HG03196 (cell line): ENCODE results near the gene RPS6KB2.
A peak's percentile ranks its signal among the peaks of the same experiment; 100 is the strongest.

Experiments
- ATAC-seq: cut with Tn5 transposase; IDR thresholded peaks from one replicate; pipeline ENCODE4 v1.9.1; 2021; ENCODE audit not compliant: unreplicated experiment

The RPS6KB2 gene

GRCh38 chr11:67441098-67441563 is 12.8 kb downstream of the RPS6KB2 start:
- ATAC-seq = no peak

DNA sequence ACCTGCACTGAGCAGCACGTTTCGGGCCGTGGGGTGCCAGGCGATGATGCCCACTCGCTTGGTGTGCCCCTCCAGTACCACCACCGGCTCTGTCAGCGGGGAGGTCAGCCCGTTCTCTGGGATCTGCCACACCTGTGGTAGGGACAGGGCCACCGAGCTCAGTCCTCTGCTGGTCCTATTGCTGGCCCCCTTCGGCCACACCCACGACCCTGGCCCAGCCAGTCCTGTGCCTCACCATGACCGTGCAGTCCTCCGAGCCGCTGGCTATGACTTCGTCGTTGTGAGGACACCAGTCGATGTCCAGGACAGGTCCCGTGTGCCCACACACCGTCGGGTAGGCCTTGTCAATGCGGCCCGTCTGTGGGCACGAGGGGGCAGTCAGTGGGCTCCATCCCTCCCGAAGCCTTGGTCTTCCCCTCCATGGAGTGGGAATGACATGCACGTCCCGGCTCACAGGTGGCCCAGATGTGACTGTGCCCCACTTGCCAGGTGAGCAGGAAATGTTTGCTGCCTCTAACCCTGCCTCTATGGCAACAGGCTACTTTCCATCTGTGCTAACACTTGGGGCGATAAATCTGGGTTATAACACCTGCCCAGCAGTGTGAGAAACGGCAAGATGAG is 13.5 kb downstream of the RPS6KB2 start:
- no peak for ATAC-seq

GRCh38 chr11:67442504-67443404 is 14.5 kb downstream of the RPS6KB2 start:
- no peak for ATAC-seq

DNA sequence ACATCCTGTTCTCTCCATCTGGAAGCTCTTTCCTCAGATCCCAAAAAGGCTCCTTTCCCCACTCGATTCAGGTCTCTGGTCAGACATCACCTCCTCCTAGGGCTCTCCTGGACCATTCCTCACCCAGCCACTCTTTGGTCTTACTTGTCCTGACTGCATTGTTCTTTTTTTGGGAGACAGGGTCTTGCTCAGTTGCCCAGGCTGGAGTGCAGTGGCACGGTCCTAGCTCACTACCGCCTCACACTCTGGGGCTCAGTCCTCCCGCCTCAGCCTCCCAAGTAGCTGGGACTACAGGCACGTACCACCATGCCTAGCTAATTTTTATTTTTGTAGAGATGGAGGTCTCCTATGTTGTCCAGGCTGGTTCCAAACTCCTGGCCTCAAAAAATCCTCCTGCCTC is 17.2 kb downstream of the RPS6KB2 start:
- ATAC-seq = no peak

GRCh38 chr11:67448220-67448609 is 19.9 kb downstream of the RPS6KB2 start:
- ATAC-seq = no peak

- no peak for ATAC-seq
Observed at GRCh38 chr11:67449116-67449844, 21.0 kb downstream of the RPS6KB2 start.

DNA sequence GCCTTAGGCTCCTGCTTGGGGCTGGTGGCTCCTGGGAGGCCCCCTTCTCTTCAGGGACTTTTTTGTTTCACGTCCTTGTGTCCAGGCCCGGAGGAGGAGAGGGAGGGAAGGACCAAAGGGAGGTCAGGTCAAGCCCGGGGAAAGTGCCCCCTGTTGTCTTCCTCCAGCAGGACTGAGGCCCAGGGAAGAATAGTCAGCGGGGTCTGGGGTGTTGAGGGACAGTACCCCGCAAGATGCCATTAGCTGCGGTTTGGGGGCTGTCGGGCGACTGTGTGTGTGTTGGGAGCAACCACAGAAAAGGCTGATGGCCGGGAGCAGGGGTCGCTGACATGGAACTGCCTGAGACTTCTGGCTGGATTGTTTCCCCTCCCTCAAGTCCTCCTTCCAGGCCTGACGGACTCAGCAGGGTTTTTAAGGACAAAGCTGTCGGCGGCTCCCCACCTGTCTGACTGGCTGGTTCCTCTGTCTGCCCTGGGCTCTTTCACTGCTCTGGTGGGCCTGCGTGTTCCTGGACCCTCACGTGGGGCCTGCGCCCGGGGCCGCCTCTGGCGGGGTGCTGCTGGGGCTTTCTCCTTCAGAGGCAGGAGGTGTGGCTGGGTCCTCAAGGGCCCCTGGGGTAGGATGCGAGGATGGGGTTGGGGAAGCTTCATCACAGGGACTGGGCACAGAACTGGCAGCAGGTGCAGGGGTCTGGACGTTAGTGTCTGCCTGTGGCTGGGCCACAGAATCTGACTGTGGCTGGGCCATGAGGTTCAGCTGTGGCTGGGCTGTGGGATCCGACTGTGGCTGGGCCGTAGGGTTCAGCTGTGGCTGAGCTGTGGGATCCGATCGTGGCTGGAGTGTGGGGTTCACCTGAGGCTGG is 22.7 kb downstream of the RPS6KB2 start:
- ATAC-seq = no peak

DNA sequence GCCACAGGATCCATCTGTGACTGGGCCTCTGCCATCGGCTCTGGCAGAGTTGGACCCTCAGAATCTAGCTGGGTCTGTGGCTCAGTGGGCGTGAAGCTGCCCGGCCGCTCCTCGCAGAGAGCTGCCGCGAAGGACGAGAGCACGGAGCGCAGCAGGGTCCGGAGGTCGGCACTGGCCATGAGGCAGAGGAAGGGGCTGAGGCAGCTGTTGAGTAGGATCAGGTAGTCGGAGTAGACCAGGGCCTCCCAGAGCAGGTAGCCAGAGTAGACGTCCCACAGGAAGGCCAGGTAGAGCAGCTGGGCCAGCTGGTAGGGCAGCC is 23.3 kb downstream of the RPS6KB2 start:
- no peak for ATAC-seq

DNA sequence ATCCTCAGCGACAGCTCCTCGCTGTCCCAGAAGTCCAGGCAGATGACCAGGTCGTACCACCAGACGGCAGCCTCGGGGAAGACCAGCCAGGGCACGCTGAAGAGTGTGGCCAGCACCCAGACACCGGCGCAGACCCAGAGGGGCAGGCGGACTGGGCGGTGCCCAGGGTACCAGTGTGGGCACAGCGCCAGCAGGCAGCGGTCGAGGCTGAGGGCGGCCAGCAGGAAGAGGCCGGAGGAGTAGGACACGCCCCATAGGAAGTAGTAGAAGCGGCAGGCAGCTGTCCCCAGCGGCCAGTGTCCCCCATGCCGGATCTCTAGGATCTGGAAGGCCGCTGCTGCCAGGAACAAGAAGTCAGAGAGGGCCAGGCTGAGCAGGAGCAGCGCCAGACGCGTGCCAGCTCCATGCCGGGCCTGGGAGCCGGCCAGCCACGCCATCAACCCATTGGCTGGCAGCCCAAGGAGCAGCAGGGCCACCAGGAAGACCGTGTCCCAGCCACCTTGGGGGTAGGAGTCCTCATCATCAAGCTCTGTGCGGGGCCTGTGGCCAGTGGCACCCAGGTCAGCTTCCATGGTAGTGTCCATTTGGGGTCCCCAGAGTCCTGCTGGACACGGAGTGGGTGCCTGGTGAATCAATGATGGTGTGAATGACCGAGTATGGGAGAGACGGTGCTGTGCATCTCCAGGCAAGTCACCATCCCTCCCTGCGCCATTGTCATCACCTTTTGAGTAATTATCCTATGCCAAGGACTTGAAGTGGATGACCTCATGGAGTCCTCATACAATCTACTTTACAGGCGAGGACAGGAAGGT is 24.1 kb downstream of the RPS6KB2 start, which contains the start of gene GPR152:
Gene GPR152, minus strand, starts transcription at position 589 of the 812 bp plus-strand sequence. Its CDS starts 5 bp downstream, at position 584.
- no peak for ATAC-seq

- ATAC-seq = no peak
Observed at GRCh38 chr11:67453816-67454732, 25.8 kb downstream of the RPS6KB2 start.

DNA sequence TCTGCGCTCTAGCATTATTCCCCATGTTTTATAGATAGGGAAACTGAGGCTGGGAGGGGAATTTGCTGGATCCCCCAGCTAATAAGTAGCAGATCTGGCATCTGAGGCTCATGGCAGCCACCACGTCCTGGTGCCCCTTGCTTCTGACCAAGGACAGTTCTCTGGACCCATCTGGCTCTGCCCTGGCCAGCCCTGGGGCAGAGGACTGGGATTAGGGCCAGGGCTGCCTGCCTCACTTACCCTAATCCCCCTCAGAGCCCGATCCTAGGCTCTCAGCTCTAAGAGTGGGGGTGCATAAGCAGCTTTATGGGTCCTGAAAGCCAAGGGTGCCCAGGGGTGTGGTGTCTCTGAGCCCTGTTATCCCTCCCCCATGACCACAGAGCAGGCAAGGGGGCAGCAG is 26.8 kb downstream of the RPS6KB2 start, which contains the start of gene CABP4:
Gene CABP4, plus strand, starts transcription at position 301 of the 400 bp plus-strand sequence. Its CDS starts 70 bp downstream, at position 371.
- ATAC-seq = no peak

GRCh38 chr11:67456068-67456705 is 27.9 kb downstream of the RPS6KB2 start:
- no peak for ATAC-seq

DNA sequence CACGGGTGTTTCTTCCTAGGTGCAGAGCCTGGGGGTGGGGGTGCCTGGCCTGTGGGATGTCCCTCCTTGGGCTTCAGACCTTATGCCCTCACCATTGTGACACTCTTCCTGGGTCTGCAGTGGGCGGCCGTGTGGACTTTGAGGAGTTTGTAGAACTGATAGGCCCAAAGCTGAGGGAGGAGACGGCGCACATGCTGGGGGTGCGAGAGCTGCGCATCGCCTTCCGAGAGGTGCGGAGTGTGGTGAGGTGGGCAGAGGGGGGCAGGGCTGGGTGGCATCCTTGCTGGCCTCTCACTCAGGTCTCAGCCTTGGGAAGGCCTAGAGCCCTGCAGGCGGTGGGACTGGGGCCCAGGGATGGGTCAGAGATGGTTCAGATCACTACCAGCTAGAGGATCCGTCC is 29.2 kb downstream of the RPS6KB2 start:
- ATAC-seq = no peak

- no peak for ATAC-seq
Observed at GRCh38 chr11:67458266-67458665, 30.0 kb downstream of the RPS6KB2 start.

- ATAC-seq = no peak
Observed at GRCh38 chr11:67463186-67463585, 34.9 kb downstream of the RPS6KB2 start.

GRCh38 chr11:67463680-67464410 is 35.6 kb downstream of the RPS6KB2 start:
- no peak for ATAC-seq

DNA sequence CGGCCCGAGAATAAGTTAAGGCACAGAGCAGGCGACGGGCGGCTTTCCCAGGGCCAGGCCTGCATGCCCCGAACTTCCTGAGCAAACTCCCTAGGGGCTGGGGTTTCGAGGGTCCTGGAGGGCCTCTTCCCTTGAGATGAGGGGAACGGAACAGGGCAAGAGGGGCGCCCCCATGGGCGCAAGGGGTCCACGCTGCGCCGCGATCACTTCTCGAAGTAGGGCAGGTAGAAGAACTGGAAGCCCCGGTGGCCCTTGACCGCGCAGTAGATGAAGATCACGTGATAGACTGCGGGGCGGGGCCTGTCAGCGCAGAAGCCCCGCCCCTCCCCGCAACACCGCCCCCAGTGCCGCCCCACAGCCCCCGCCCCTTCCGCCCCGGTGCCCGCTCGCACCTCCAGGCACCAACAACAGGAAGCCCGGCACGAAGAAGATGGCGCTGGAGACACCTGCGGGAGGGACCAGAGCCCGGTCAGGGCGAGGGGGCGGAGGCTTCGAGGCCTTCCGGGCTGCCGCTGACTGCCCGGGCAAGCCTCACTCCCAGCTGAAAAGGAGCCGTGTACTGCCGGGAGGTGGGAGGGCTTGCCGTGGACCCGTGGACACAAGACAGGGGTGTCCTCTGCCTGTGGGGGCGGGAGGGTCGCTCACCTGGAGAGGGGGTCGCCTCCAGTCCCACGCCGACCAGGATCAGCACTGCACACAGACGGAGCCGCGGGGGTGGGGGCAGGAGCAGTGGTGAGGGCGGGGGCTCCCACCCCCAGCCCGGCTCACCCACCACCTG is 36.3 kb downstream of the RPS6KB2 start:
- ATAC-seq = peak; percentile 45
